Measurements from ENCODE around the gene DUSP12. TPM values are rescaled to one million over a fixed set of nuclear protein-coding genes. Genes with fewer than 3 reads are reported as not detected.

DUSP12 gene
- total and polyA plus RNA-seq, 2 experiments from 2014 or later: 35.4 to 47.9 TPM

DNA sequence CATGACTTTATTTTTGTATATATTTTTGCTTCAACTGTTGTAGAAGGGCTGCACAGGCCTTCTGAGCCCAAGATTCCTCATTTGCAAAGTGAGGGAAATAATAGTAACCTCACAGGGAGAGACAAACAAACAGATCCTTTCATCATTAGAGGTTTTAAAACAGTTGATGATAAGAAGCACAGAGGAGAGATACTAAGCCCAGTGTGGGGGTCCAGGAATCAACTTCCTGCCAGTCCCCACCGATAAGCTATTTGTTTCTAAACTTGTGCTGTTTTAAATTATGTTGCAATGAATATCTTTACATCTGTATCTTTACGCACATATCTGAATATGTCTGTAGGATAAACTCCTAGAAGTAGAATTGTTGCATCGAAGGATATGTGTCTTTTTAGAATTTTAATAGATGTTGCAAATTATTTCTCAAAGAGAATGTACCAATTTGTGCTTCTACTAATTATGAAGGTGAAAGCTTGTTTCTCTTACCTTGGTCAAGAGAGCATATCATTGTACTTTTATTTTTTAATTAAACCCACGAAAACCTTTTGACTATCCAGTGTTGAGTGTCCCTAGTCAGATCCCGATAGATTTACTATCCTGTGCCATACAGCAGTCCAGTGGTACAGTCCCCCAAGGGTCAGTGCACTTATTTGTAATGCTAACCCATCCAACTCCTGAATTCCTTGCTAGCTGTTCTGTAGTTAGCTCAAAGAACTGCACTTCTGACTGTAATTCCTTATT, 17.4 kb upstream of the DUSP12 start:
- WGBS (ENCODE audit: low lambda C conversion rate, missing lambda C conversion rate): 62% methylated on average over 5 of the region's 5 CpGs
- H3K4me3 ChIP-seq: no peak overlapping the region
- no peaks in the 10 kb centered on the region for H4K20me1 ChIP-seq (ENCODE audit: insufficient read depth, poor library complexity, severe bottlenecking)
- no peak for DNase-seq (ENCODE audit: low spot score)
- no peak overlapping the region for H3K27ac ChIP-seq
- no peaks in the 10 kb centered on the region for H3K36me3 ChIP-seq (replicated peaks; ENCODE audit: insufficient read depth, low read depth)
- H2AFZ ChIP-seq: no peak overlapping the region
- no peaks in the 10 kb centered on the region for H3K79me2 ChIP-seq
- H3K9me2 ChIP-seq (replicated peaks; ENCODE audit: insufficient read depth): no peaks in the 10 kb centered on the region
- TF ChIP-seq EZH2 (IDR thresholded peaks at IDR 0.05; ENCODE audit: borderline replicate concordance): no peak
- TF ChIP-seq EZH2phosphoT487 (IDR thresholded peaks at IDR 0.05; ENCODE audit: low read depth, severe bottlenecking, unreplicated experiment): no peak
- TF ChIP-seq, protein P1, sequence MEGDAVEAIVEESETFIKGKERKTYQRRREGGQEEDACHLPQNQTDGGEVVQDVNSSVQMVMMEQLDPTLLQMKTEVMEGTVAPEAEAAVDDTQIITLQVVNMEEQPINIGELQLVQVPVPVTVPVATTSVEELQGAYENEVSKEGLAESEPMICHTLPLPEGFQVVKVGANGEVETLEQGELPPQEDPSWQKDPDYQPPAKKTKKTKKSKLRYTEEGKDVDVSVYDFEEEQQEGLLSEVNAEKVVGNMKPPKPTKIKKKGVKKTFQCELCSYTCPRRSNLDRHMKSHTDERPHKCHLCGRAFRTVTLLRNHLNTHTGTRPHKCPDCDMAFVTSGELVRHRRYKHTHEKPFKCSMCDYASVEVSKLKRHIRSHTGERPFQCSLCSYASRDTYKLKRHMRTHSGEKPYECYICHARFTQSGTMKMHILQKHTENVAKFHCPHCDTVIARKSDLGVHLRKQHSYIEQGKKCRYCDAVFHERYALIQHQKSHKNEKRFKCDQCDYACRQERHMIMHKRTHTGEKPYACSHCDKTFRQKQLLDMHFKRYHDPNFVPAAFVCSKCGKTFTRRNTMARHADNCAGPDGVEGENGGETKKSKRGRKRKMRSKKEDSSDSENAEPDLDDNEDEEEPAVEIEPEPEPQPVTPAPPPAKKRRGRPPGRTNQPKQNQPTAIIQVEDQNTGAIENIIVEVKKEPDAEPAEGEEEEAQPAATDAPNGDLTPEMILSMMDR (IDR thresholded peaks at IDR 0.05; ENCODE audit: poor library complexity): no peak
- H3K4me1 ChIP-seq (ENCODE audit: insufficient read depth): no peaks in the 10 kb centered on the region
- no peaks in the 10 kb centered on the region for H3K9me3 ChIP-seq (ENCODE audit: low read depth)
- no peaks in the 10 kb centered on the region for H3K27me3 ChIP-seq
- no peak overlapping the region for H3K4me2 ChIP-seq

DNA sequence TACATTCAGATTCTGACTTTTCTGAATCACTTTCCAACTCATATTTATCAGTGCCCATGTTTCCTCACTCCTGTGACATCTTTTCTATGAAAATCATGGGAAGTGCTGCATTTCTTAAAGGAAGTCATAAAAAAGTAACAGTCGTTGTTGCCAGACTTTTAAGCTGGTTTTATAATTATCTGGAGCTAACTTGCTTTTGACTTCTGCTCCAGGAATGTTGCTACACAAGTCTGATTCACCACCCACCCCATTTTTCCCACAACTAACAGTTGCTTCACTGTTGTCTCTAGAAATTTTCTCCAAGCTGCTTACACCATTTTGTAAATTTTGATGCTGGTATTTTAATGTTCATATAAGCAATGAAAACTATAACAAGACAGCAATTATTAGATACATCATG, 16.1 kb upstream of the DUSP12 start:
- H3K36me3 ChIP-seq (replicated peaks; ENCODE audit: insufficient read depth, low read depth): no peaks in the 10 kb centered on the region
- H3K9me3 ChIP-seq (ENCODE audit: low read depth): no peaks in the 10 kb centered on the region
- H3K27ac ChIP-seq: peak overlapping the region; percentile 11
- no peaks in the 10 kb centered on the region for H3K27me3 ChIP-seq
- no peak overlapping the region for H3K4me3 ChIP-seq
- H3K9me2 ChIP-seq (replicated peaks; ENCODE audit: insufficient read depth): no peaks in the 10 kb centered on the region
- TF ChIP-seq, protein P1 (IDR thresholded peaks at IDR 0.05; ENCODE audit: poor library complexity): no peak
- TF ChIP-seq EZH2 (IDR thresholded peaks at IDR 0.05; ENCODE audit: borderline replicate concordance): no peak
- no peak for TF ChIP-seq EZH2phosphoT487 (IDR thresholded peaks at IDR 0.05; ENCODE audit: low read depth, severe bottlenecking, unreplicated experiment)
- DNase-seq (ENCODE audit: low spot score): peak; percentile 49
- H3K4me2 ChIP-seq: no peak overlapping the region
- H4K20me1 ChIP-seq (ENCODE audit: insufficient read depth, poor library complexity, severe bottlenecking): no peaks in the 10 kb centered on the region
- 9% methylated on average over 1 of the region's 1 CpG for WGBS (ENCODE audit: low lambda C conversion rate, missing lambda C conversion rate)
- no peaks in the 10 kb centered on the region for H3K4me1 ChIP-seq (ENCODE audit: insufficient read depth)
- no peak overlapping the region for H2AFZ ChIP-seq
- no peaks in the 10 kb centered on the region for H3K79me2 ChIP-seq

DNA sequence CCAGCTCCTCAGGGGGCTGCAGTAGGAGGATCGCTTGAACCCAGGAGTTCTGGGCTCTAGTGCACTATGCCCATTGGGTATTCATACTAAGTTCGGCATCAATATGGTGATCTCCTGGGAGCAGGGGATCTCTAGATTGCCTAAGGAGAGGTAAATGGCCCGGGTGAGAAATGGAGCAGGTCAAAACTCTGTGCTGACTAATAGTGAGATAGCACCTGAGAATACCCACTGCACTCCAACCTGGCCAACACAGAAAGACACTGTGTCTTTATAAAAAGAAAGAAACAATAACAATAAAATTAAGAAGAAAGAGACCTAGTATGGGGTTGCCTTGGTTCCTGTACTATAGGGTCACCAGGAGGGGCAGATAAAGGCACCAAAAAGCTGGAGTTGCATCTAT, 13.7 kb upstream of the DUSP12 start:
- 84% methylated on average over 3 of the region's 3 CpGs for WGBS (ENCODE audit: low lambda C conversion rate, missing lambda C conversion rate)
- TF ChIP-seq EZH2phosphoT487 (IDR thresholded peaks at IDR 0.05; ENCODE audit: low read depth, severe bottlenecking, unreplicated experiment): no peak
- TF ChIP-seq, protein P1 (IDR thresholded peaks at IDR 0.05; ENCODE audit: poor library complexity): no peak
- no peak for TF ChIP-seq EZH2 (IDR thresholded peaks at IDR 0.05; ENCODE audit: borderline replicate concordance)
- H3K9me2 ChIP-seq (replicated peaks; ENCODE audit: insufficient read depth): no peaks in the 10 kb centered on the region
- no peak for DNase-seq (ENCODE audit: low spot score)
- no peaks in the 10 kb centered on the region for H3K4me1 ChIP-seq (ENCODE audit: insufficient read depth)
- no peaks in the 10 kb centered on the region for H3K79me2 ChIP-seq
- no peak overlapping the region for H3K27ac ChIP-seq
- no peaks in the 10 kb centered on the region for H4K20me1 ChIP-seq (ENCODE audit: insufficient read depth, poor library complexity, severe bottlenecking)
- no peak overlapping the region for H2AFZ ChIP-seq
- no peaks in the 10 kb centered on the region for H3K9me3 ChIP-seq (ENCODE audit: low read depth)
- H3K36me3 ChIP-seq (replicated peaks; ENCODE audit: insufficient read depth, low read depth): no peaks in the 10 kb centered on the region
- H3K27me3 ChIP-seq: no peaks in the 10 kb centered on the region
- no peak overlapping the region for H3K4me2 ChIP-seq
- no peak overlapping the region for H3K4me3 ChIP-seq
